GM18907 (cell line): ENCODE measurements around the gene SNF8.

Source experiments
- ATAC-seq: cut with Tn5 transposase; IDR thresholded peaks from one replicate; pipeline ENCODE4 v1.9.1; 2021; ENCODE audit warnings: mild to moderate bottlenecking, moderate library complexity; ENCODE audit not compliant: unreplicated experiment

Gene SNF8

GRCh38 chr17:48893646-48894508 is 50.8 kb downstream of the SNF8 start:
- ATAC-seq = no peak

- ATAC-seq = peak; percentile 1
These were observed 51.5 kb downstream of the SNF8 start for GRCh38 chr17:48892940-48893645.

- no peak for ATAC-seq
These were observed 54.6 kb downstream of the SNF8 start for GRCh38 chr17:48890086-48890485.

GRCh38 chr17:48883171-48883570 is 61.5 kb downstream of the SNF8 start:
- no peak for ATAC-seq

- ATAC-seq = no peak
These were observed 62.4 kb downstream of the SNF8 start for GRCh38 chr17:48882272-48882671.
